Ectodermal cell (in vitro differentiated cells): ENCODE results near the gene C5orf46. TPM values are rescaled to one million over a fixed set of nuclear protein-coding genes. Genes with fewer than 3 reads are reported as not detected.
"Not testable (repeated sequence)": the region's sequence is repeated elsewhere in the genome, so short reads cannot be mapped to it uniquely, and the experiment has no call there.

Source experiments
- H3K27ac ChIP-seq: 2 replicates; pipeline ENCODE4 v1.7.0; 2013; ENCODE audit warnings: mild to moderate bottlenecking, low read depth, low read length; ENCODE audit not compliant: insufficient read depth, poor library complexity, severe bottlenecking
- H3K27me3 ChIP-seq: 2 replicates; pipeline ENCODE4 v1.7.0; 2013; ENCODE audit warnings: mild to moderate bottlenecking, low read length; ENCODE audit not compliant: insufficient read depth, control insufficient read depth, poor library complexity, severe bottlenecking
- H3K36me3 ChIP-seq: one replicate; pipeline ENCODE4 v1.7.0; 2013; ENCODE audit warnings: low read length; ENCODE audit not compliant: control insufficient read depth, insufficient read depth
- H3K4me1 ChIP-seq: one replicate; pipeline ENCODE4 v1.7.0; 2013; ENCODE audit warnings: low read length; ENCODE audit not compliant: control insufficient read depth, insufficient read depth
- H3K4me3 ChIP-seq: 2 replicates; pipeline ENCODE4 v1.7.0; 2013; ENCODE audit warnings: low read depth, low read length, control low read depth; ENCODE audit not compliant: insufficient read depth
- H3K9me3 ChIP-seq: 2 replicates; pipeline ENCODE4 v1.7.0; 2013; ENCODE audit warnings: mild to moderate bottlenecking, low read length, moderate library complexity; ENCODE audit not compliant: control insufficient read depth
- WGBS, 2 experiments: methylation state at CpG; one replicate each; pipeline ENCODE4 v1.1.7; 2013; ENCODE audit warnings: missing lambda C conversion rate in 2 of 2; 5-methylcytosine and 5-hydroxymethylcytosine counted together
- polyA plus RNA-seq, 4 experiments: library from polyadenylated mRNA; stranded (reverse); fragments of 50-300 nt; gene quantifications; one replicate each; pipeline ENCODE4 v1.2.3, GENCODE V29; 2013

C5orf46 gene
- polyA plus RNA-seq (2013, experiment 1 of 4) = not detected
- polyA plus RNA-seq (2013, experiment 2 of 4) = not detected
- not detected for polyA plus RNA-seq (2013, experiment 3 of 4)
- not detected for polyA plus RNA-seq (2013, experiment 4 of 4)

DNA sequence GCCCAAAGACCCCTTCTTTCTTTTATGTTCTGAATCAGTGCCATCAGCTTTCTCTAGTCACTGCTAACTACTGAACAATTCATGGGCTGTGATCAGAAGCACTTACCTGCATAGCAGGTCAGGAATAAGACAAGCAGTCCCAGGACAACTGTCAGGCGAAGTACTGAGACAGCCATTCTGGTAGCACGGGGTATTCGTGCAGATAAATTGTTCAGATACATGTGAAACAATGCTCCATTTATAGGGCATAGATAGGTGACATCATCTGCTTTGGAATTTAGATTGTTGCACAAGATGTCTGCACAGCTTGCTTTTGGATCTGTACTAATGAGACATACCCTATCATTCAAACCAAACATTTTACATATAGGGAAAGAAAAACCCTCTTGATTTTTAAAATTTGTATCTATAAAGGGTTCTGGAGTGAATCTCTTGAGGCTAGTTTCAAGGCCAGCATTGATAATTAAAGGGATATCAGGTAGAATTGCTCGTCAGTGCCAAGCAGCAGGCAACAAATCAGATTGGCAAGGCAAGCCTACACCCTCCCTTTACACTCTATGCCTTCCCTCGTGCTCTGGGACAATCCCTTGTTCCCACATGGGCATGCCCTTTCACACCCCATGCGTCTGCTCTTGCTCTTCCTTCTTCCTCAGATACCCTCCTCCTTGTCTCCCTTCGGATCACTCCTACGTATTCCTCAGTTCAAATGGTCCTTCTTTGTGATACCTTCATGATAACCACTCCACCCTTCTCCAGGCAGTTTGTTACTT lies at the start of gene C5orf46:
Gene C5orf46, minus strand, starts transcription at position 213 of the 770 bp plus-strand sequence. Its CDS starts 37 bp downstream, at position 176.
- Histone ChIP-seq H3K36me3 (no peaks in the 10 kb centered on the region), H3K27me3 (no peaks in the 10 kb centered on the region), H3K4me3 (no peak within 1 kb of the TSS), H3K9me3 (no peaks in the 10 kb centered on the region), H3K27ac (no peak within 1 kb of the TSS), H3K4me1 (no peaks in the 10 kb centered on the region)
- WGBS, 2 experiments = 90 to 93% methylated on average over 8 of the region's 8 CpGs

DNA sequence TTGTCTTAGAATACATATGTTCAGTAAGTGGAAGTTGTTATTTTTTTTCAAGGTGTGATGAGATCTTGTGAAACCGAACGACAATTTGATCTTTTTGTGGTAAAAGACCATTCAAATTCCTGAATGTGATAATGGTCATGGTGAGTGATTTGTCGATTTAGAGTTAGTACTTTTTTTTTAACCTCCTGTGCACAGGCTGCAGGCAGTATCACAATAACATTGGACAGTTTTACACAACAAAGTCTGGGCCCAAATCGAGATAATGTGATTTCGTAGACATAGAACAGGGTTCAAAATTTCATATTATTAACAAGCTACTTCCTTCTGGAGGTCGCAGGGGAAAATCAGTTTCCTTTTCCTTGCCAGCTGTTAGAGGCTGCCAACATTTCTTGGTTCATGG lies 48.6 kb upstream of the C5orf46 start:
- Histone ChIP-seq H3K4me1 (no peaks in the 10 kb centered on the region), H3K27ac (no peak overlapping the region), H3K9me3 (no peaks in the 10 kb centered on the region), H3K4me3 (no peak overlapping the region), H3K27me3 (no peaks in the 10 kb centered on the region), H3K36me3 (no peaks in the 10 kb centered on the region)
- 84 to 88% methylated on average over 6 of the region's 6 CpGs for WGBS, 2 experiments

DNA sequence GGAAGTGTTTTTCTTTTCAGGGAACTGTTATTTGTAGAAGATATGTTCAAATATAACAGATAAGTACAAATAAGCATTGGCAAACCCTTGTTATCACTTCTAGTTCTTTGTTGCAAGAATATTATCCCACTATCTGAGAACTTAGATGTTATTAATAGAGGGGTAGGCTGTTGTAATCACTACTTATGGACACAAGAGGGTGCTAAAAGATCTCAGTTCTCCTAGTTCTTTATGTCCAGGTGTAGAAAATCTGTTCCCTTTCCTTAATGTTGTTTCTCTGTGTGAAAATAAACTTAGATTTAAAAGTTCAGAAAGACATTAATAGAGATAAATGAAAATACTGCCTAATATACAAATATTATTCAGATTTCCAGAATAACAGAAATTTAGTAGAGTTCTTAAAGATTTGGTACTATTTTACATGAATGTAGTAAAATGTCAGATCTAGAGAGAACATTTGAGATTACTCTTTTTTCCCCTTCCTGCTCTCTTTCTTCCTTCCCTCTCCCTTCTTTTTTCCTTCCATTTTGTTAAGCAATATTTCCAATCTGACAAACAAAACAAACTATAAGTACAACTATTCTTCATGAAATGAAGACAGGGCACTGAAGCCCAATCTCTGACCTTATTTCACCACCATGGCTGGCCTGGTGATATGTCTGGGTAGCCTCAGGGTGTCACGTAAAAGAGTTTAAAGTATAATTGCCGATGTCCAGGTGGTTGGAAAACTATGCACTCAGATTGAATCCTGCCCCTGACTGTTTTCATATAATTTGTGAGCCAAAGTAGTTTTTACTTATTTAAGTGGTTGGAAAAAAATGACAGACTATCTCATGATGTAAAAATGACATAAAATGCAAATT lies 43.6 kb upstream of the C5orf46 start:
- WGBS, 2 experiments = 79 to 99% methylated on average over 2 of the region's 2 CpGs
- H3K27ac ChIP-seq = no peak overlapping the region

DNA sequence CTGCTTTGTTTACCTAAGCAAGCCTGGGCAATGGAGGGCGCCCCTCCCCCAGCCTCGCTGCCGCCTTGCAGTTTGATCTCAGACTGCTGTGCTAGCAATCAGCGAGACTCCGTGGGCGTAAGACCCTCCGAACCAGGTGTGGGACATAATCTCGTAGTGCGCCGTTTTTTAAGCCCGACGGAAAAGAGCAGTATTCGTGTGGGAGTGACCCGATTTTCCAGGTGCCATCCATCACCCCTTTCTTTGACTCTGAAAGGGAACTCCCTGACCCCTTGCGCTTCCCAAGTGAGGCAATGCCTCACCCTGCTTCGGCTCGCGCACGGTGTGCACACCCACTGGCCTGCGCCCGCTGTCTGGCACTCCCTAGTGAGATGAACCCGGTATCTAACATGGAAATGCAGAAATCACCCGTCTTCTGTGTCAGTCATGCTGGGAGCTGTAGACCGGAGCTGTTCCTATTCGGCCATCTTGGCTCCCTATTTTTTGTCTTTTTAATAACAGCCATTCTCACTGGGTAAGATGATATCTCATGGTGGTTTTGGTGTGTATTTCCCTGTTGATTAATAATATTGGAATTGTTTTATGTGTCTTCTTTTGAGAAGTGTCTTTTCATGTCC lies 40.4 kb upstream of the C5orf46 start:
- WGBS, 2 experiments = 40 to 45% methylated on average over 25 of the region's 25 CpGs
- not testable (repeated sequence) for H3K9me3 ChIP-seq, H3K4me1 ChIP-seq, H3K36me3 ChIP-seq, H3K27me3 ChIP-seq
- Histone ChIP-seq H3K27ac (peak overlapping the region; percentile 85), H3K4me3 (peak overlapping the region; percentile 39)

More for the DNA sequence above, 43.6 kb upstream of the C5orf46 start:
- Histone ChIP-seq H3K36me3 (no peaks in the 10 kb centered on the region), H3K4me1 (no peaks in the 10 kb centered on the region), H3K27me3 (no peaks in the 10 kb centered on the region), H3K4me3 (no peak overlapping the region), H3K9me3 (no peaks in the 10 kb centered on the region)

DNA sequence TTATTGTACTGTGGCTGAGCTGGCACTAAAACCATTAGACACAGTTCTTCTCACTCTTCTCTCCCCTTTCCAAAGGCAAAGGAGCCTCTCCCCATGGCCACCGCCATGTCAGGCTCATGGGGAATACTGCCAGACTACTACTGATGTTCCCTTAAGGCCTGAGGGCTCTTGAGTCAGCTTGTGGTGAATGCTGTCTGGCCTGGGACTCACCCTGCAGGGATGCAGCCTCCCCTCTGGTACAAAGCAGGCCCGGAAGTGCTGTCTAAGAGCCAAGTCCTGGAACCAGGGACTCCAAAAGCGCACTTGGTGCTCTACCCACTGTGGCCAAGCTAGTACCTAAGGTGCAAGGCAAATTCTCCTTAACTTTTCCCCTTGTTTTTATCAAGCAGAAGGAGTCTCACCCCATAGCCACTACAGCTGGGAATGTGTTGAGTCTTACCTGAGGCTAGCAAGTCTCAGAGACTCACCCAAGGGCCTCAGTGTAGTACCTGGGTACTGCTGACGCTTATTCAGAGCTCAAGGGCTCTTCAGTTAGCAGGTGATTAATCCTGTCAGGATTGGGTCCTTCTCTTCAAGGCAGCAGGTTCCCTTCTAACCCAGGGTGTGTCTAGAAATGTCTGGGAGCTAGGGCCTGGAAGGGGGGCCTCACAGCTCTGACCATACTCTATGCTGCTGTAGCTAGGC lies 33.2 kb upstream of the C5orf46 start:
- Histone ChIP-seq H3K36me3 (no peaks in the 10 kb centered on the region), H3K4me3 (no peak overlapping the region), H3K9me3 (no peaks in the 10 kb centered on the region), H3K27me3 (no peaks in the 10 kb centered on the region), H3K27ac (no peak overlapping the region), H3K4me1 (no peaks in the 10 kb centered on the region)
- WGBS, 2 experiments = 91 to 95% methylated on average over 4 of the region's 4 CpGs

DNA sequence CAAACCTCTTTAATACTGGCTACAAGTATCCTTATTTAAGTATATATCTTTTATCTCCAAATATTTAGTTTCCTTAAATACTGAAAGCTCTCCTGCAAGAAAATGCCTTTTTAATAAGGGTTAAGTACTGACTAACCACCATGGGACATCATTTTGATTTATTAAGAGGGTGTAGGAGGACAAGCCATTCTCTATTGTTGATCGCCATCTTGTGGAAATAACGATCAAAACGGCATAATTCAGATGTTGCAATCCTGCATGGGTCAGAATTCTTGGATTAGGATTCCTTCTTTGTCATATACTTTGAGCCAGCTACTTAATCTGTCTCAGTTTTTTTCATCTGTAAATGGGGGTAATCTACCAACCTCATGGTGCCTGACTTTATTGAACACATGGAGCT lies 28.7 kb upstream of the C5orf46 start:
- WGBS, 2 experiments = 15 to 17% methylated on average over 3 of the region's 3 CpGs

DNA sequence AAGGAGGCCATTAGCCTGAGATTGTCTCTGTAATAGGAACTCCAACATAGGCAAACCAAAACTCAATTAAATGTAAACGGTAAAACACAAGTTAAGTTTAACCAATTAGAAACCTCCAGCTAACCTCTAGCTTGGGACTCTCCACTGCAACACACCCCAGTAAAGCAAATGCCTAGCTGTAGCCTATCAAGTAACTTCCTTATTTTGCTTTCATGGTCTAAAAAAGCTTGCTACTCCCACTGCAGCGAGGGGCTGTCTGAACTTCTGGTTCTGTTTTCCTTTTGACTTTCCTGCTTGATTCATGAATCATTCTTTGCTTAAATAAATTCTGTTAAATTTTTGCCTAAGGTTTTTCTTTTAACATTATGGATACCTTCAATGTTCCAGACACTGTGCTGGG lies 24.4 kb upstream of the C5orf46 start:
- Histone ChIP-seq H3K4me1 (no peaks in the 10 kb centered on the region), H3K27me3 (no peaks in the 10 kb centered on the region), H3K4me3 (no peak overlapping the region), H3K27ac (no peak overlapping the region), H3K36me3 (no peaks in the 10 kb centered on the region), H3K9me3 (no peaks in the 10 kb centered on the region)
- WGBS, 2 experiments = 75 to 82% methylated on average over 2 of the region's 2 CpGs

More for the DNA sequence above, 28.7 kb upstream of the C5orf46 start:
- no peak overlapping the region for H3K27ac ChIP-seq
- no peaks in the 10 kb centered on the region for H3K9me3 ChIP-seq
- no peak overlapping the region for H3K4me3 ChIP-seq
- no peaks in the 10 kb centered on the region for H3K36me3 ChIP-seq
- H3K27me3 ChIP-seq = no peaks in the 10 kb centered on the region
- no peaks in the 10 kb centered on the region for H3K4me1 ChIP-seq

DNA sequence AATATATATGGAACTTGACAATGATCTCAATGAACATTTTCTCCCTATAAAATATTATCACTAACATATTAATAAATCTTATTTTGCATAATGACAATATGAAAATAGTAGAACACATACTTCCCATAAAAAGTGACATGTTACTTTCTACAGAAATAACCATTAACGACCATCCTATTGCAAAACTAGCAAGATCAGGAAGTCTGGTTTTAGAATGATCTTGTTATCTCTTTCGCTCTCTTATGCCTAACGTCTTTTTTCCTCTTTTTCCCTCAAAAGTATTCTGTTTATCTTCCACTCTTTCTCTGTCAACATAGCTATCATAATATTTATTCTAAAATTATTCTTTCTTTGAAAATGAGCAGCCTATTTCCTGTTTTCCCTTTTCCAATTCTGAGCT lies 21.6 kb upstream of the C5orf46 start:
- H3K36me3 ChIP-seq = no peaks in the 10 kb centered on the region
- H3K27me3 ChIP-seq = no peaks in the 10 kb centered on the region
- H3K9me3 ChIP-seq = no peaks in the 10 kb centered on the region
- H3K4me3 ChIP-seq = no peak overlapping the region
- H3K27ac ChIP-seq = no peak overlapping the region
- 93 to 98% methylated on average over 3 of the region's 3 CpGs for WGBS, 2 experiments
- H3K4me1 ChIP-seq = no peaks in the 10 kb centered on the region

DNA sequence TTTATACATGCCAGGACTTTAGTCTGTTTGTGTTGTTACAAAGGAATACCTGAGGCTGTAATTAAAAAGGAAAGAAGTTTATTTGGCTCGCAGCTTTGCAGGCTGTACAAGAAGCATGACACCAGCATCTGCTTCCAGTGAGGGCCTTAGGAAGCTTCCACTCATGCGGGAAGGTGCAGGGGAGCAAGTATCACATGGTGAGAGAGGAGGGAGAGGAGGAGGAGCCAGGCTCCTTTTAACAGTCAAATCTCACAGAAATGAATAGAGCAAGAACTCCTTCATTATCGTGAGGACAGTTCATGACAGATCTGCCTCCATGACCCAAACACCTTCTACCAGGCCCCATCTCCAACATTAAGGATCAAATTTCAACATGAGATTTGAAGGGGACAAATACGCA lies 18.7 kb upstream of the C5orf46 start:
- no peaks in the 10 kb centered on the region for H3K9me3 ChIP-seq
- H3K4me1 ChIP-seq = no peaks in the 10 kb centered on the region
- no peak overlapping the region for H3K4me3 ChIP-seq
- 59 to 72% methylated on average over 3 of the region's 4 CpGs for WGBS, 2 experiments
- no peaks in the 10 kb centered on the region for H3K36me3 ChIP-seq
- H3K27ac ChIP-seq = no peak overlapping the region
- no peaks in the 10 kb centered on the region for H3K27me3 ChIP-seq
